Ishikawa (cell line): ENCODE data around the gene NCK2.

ENCODE experiments used
- CEBPB ChIP-seq: IDR thresholded peaks from 2 replicates; pipeline ENCODE4 v1.6.1; 2012
- CREB1 ChIP-seq: IDR thresholded peaks from 2 replicates; pipeline ENCODE4 v1.6.1; 2012; ENCODE audit warnings: low read depth
- EGR1 ChIP-seq: IDR thresholded peaks from 2 replicates; pipeline ENCODE4 v1.6.1; 2012
- EP300 ChIP-seq: IDR thresholded peaks from 2 replicates; pipeline ENCODE4 v1.6.1; 2012; ENCODE audit warnings: borderline replicate concordance
- FOXM1 ChIP-seq: IDR thresholded peaks from 2 replicates; pipeline ENCODE4 v1.6.1; 2012; ENCODE audit warnings: low read depth, borderline replicate concordance
- MAX ChIP-seq: IDR thresholded peaks from 2 replicates; pipeline ENCODE4 v1.6.1; 2012
- NFIC ChIP-seq: IDR thresholded peaks from 2 replicates; pipeline ENCODE4 v1.6.1; 2012
- RAD21 ChIP-seq: IDR thresholded peaks from 2 replicates; pipeline ENCODE4 v1.6.1; 2012; ENCODE audit warnings: low read depth
- REST ChIP-seq: IDR thresholded peaks from 2 replicates; pipeline ENCODE4 v1.6.1; 2012; ENCODE audit warnings: low read depth, mild to moderate bottlenecking
- TAF1 ChIP-seq: IDR thresholded peaks from 2 replicates; pipeline ENCODE4 v1.6.1; 2012; ENCODE audit warnings: low read depth, mild to moderate bottlenecking
- TCF12 ChIP-seq: IDR thresholded peaks from 2 replicates; pipeline ENCODE4 v1.6.1; 2012; ENCODE audit warnings: low read depth
- TEAD4 ChIP-seq: IDR thresholded peaks from 2 replicates; pipeline ENCODE4 v1.6.1; 2012
- YY1 ChIP-seq: IDR thresholded peaks from 2 replicates; pipeline ENCODE4 v1.6.1; 2012; ENCODE audit warnings: low read depth
- ZBTB7A ChIP-seq: IDR thresholded peaks from 2 replicates; pipeline ENCODE4 v1.6.1; 2012; ENCODE audit warnings: low read depth
- TF ChIP-seq, protein P1 (sequence below): IDR thresholded peaks from 2 replicates; pipeline ENCODE4 v1.6.1; 2012

The NCK2 gene

DNA sequence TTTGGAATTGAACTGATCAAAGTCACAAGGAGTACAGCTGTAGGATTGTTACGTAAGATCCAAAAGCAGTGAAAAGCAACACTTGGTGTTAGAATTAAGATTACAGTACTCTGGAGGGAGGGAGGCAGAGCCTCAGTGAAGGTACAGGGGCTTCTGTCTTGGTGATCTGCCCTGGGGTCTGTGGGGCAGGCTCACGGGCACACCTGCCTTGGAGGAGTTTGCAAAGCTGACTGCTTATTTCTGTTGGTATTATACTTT, 114.9 kb downstream of the NCK2 start:
- TF ChIP-seq YY1 (no peak), CEBPB (no peak), MAX (no peak), NFIC (no peak), RAD21 (no peak), EGR1 (no peak)
- TF ChIP-seq, protein P1, sequence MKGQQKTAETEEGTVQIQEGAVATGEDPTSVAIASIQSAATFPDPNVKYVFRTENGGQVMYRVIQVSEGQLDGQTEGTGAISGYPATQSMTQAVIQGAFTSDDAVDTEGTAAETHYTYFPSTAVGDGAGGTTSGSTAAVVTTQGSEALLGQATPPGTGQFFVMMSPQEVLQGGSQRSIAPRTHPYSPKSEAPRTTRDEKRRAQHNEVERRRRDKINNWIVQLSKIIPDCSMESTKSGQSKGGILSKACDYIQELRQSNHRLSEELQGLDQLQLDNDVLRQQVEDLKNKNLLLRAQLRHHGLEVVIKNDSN, result no peak

- TF ChIP-seq NFIC (no peak), CREB1 (no peak), TCF12 (no peak), RAD21 (no peak), TEAD4 (no peak), REST (no peak), TAF1 (no peak), YY1 (no peak), EP300 (no peak), FOXM1 (no peak), EGR1 (no peak), CEBPB (no peak), ZBTB7A (no peak), MAX (no peak)
- TF ChIP-seq, protein P1, result no peak
Observed at GRCh38 chr2:105860567-105860966, 115.9 kb downstream of the NCK2 start.

DNA sequence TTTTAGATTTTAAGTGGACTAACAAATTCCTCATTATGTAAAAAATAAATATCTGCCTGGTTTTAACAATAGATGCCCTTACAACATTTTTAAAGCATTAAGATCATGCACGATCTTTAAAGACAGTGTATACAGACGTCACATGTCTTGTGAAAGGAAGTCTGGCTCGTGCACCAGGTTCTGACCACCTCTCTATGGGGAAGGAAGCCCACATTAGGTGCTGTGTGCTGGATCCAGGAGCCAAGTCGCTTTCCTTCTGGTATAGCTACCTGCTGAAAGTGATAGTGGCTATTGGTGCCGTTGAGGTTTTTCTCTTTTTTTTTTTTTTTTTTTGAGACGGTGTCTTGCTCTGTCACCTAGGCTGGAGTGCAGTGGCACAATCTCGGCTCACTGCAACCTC, 116.5 kb downstream of the NCK2 start:
- no peak for TF ChIP-seq NFIC
- TF ChIP-seq TAF1, result no peak
- no peak for TF ChIP-seq EGR1

- TF ChIP-seq CREB1, result no peak
- TF ChIP-seq MAX, result no peak
- no peak for TF ChIP-seq REST
- no peak for TF ChIP-seq CEBPB
- no peak for TF ChIP-seq TCF12
- TF ChIP-seq YY1, result no peak
- no peak for TF ChIP-seq TAF1
- no peak for TF ChIP-seq FOXM1
- no peak for TF ChIP-seq RAD21
- no peak for TF ChIP-seq TEAD4
- TF ChIP-seq EP300, result no peak
- TF ChIP-seq, protein P1, result no peak
- no peak for TF ChIP-seq EGR1
- TF ChIP-seq NFIC, result no peak
- no peak for TF ChIP-seq ZBTB7A
Observed at GRCh38 chr2:105862843-105863242, 118.1 kb downstream of the NCK2 start.

GRCh38 chr2:105864262-105864661, 119.5 kb downstream of the NCK2 start:
- TF ChIP-seq YY1, result no peak
- TF ChIP-seq FOXM1, result no peak
- TF ChIP-seq, protein P1, result no peak
- TF ChIP-seq CREB1, result no peak
- TF ChIP-seq MAX, result no peak
- no peak for TF ChIP-seq ZBTB7A
- no peak for TF ChIP-seq NFIC
- no peak for TF ChIP-seq EP300
- TF ChIP-seq CEBPB, result no peak
- TF ChIP-seq EGR1, result no peak
- TF ChIP-seq TCF12, result no peak
- no peak for TF ChIP-seq TEAD4
- no peak for TF ChIP-seq REST
